Activated CD8-positive, alpha-beta memory T cell treated with anti-CD3 and anti-CD28 coated beads for 1 hour (primary cell): ENCODE measurements around the gene NRIP3.
"Not testable (repeated sequence)": the region's sequence is repeated elsewhere in the genome, so short reads cannot be mapped to it uniquely, and the experiment has no call there.

Experiments
- DNase-seq, 2 donors: peaks; one replicate each; pipeline ENCODE4 v3.0.0-alpha.2; 2020; ENCODE audit warnings: low read depth in 1 of 2; ENCODE audit errors: extremely low read depth in 1 of 2

Gene NRIP3

GRCh38 chr11:9016916-9017642, 13.3 kb upstream of the NRIP3 start:
- DNase-seq = no peak

- DNase-seq = peak in 1 of 2 donors; percentile 26
Measured at GRCh38 chr11:9015677-9016076, 11.9 kb upstream of the NRIP3 start.

DNA sequence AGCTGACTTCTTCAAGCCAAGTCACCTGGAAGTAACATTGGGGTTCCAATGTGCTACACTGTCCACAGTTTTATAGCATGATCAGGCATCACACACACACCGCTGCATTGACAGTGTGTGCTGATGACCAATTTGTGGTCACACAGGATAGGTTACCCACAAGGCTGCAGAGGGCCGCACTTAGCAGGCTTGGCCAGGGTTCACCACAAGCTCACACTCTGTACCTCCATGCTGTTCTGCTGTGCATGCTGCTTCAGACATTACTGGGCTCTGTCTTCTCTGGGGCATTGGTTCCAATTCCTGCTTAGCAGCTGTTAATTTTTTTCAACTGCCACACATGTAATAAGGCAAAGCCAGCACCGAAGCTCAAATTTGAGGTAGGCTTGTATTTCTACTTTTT, 11.0 kb upstream of the NRIP3 start:
- no peak for DNase-seq

DNA sequence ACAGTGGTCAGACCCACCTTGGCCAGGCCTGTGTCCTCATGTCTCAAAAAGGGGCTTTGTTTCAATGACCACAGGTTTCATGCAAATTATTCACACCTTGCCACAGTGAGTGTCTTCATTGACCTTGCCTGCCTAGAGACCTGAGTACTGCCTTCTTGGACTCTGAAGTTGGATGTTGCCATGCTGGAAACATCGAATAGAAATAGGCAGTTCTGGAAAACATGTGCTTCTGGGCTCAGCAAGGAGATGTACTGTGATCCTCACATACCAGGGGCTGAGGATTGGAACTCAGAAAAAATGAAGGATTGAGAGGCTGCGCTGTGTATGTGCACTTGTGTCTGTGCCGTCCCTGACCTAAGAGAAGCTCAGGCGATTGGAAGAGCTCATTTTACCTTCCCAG, 9.6 kb upstream of the NRIP3 start:
- DNase-seq = no peak

DNA sequence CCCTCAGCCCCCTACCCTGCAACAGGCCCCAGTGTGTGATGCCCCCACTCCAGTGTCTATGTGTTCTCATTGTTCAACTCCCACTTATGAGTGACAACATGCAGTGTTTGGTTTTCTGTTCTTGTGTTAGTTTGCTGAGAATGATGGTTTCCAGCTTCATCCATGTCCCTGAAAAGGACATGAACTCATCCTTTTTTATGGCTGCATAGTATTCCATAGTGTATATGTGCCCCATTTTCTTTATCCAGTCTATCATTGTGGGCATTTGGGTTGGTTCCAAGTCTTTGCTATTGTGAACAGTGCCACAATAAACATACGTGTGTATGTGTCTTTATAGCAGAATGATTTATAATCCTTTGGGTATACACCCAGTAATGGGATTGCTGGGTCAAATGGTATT, 5.7 kb upstream of the NRIP3 start:
- not testable (repeated sequence) for DNase-seq

GRCh38 chr11:9008661-9009060, 4.9 kb upstream of the NRIP3 start:
- no peak for DNase-seq

DNA sequence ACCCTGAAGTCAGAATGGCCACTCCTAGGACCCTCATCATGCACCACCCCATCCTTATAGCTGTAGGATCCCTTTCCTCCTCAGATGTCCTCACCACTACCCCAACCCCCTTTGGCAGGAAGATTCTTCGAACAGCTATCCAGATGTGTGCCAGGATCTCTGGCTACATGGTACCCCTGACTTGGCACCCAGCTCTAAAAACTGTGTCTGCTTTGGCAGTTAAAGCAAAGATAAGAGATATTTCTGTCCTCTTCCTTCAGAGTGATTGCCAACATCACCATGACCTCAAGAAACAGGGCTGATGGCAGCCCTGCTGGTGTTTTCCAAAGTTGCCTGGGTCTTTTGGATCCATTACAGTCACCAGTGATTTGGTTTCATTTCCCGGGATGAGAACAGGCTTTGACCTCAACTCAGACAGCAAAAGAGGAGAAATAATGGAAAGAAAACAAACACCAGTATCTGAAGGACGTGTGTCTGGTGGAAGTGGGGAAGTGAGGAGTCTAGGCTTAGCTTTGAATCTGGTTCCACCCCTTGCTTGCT, 4.3 kb upstream of the NRIP3 start:
- DNase-seq = no peak

DNA sequence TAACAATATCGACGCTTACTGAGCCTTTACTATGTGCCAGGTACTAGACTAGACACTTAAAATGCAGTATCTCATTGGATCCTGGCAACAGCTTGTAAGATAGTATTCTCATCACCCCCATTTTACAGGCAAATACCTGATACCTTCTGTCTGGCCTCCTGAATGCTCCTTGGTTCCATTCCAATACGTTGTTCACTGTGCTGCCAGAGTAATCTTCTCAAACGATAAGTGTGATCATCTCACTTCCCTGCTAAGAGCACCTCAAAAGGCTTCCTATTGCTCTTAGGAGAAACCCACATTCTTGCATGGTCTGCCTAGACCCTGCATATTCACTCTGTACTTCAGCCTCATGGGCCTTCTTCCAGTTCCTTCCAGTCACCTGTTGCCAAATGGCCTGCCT, 1.3 kb upstream of the NRIP3 start:
- DNase-seq = no peak

DNA sequence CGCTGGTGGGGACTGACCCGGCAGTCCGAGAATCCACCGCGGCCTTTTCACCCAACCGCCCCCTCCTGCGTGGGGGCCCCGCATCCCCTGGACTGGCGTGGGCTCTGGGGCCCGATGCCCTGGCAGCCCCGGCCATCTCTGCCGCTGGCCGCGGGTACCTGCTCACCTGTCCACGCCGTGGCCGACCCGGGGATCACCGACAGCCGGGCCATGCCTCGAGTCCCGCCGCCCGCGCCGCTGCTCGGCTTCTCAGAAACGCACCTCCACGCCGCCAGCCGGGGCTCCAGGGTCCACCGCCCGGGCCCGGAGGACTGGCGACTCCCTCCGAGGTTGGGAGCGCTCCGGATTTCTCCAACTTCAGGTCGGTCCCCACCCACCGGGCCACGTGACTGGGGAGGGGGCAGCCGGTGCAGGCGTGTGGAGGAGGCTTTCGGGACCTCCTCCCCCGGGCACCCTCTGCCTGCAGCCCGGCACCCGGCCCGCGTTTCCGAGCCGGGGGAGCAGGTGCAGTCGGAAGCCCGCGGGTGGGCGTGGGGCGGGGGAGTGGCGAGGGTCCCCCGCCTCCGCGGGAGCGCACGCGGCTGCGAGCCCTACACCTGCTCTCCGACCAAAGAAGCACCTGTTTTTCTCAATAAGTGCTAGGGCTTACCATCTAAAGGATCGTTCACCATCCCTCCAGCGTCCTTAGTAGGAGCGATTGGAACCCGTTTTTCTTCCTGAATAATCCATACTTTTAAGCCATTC, 554 bp upstream of the NRIP3 start:
- DNase-seq = peak in 1 of 2 donors; percentile 5

DNA sequence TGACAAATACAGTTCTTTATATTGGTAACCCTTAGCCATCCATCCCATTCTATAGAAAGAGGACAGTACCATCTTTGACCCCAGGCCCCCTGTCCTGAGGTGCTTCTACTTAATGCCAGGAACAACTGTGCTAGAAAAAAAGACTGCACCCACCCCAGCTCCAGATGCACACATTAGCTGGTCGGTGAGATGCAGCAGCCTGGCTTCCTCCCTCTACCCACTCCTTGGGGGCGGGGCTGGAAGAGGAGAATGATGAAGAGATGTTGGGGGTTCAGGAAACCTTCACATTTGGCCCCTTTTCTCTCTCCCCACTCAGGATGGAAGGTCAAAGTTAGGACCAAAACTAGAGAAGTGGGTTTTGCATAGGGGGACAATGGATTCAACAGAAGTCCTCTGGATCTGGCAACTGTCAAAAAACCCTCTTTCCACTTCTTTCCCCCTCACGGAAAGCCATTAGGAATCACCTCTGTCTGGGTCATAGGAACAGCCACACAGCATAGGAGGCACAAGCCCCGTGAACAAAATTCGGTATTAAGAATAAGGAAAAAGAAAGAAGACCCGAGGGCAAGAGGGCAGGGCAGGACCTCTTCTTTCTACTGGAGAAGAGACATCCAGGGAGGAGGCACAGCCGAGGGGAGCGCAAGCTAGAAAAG, 755 bp downstream of the NRIP3 start:
- no peak for DNase-seq

GRCh38 chr11:9001736-9002135, 2.1 kb downstream of the NRIP3 start:
- DNase-seq = no peak

GRCh38 chr11:8998017-8998416, 5.8 kb downstream of the NRIP3 start:
- no peak for DNase-seq

GRCh38 chr11:8997451-8997850, 6.3 kb downstream of the NRIP3 start:
- no peak for DNase-seq

DNA sequence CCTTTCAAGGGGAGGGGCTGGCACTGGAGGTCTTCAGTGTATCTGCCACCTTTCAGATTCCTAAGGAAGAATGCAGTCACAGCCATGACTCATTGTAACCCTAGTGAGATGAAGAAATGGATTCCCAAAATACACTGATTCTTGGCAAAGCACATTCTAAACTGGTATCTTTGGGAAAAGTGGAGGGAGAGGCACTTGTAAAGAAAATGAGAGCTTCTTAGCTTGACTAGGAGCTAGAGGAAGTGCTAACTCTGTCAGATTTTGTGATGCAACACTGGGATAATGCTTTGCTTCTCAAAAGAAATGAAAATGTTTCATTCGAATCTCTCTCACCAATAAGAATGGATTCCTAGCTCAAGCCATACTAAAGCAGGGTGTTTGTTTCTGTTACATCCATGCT, 14.3 kb downstream of the NRIP3 start:
- DNase-seq = no peak

- DNase-seq = no peak
Measured at GRCh38 chr11:8988329-8989234, 15.2 kb downstream of the NRIP3 start.

DNA sequence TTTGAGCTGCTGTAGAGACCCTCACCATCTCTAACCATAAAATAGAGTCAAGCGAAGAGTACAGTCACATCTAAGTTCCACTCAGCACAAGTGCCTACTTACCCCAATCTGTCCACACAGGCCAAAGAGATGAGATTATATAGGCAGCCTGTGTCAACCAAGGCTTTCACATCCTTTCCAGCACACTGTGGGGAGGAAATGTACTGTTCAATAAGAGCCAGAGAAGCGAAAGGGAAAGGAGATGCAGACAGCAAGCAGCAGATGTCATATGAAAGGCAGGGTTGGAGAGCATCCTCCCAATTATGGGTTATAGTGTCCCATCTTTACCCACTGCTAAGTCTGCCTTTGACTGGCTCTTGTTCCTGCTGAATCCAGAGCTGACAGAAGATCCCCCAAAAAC, 16.4 kb downstream of the NRIP3 start:
- DNase-seq = no peak

DNA sequence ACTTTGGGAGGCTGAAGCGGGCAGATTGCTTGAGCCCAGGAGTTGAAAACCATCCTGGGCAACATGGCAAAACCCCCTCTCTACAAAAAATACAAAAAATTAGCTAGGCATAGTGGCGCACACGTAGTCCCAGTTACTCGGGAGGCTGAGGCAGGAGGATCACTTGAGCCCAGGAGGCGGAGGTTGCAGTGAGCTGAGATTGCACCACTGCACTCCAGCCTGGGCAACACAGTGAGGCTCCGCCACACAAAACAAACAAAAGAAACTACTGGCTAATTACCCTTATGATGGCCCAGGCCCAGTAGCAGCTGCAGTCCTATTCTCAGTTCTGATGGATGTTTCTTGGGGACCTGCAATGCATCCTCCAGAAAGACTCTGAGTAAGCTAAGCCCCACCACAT, 17.0 kb downstream of the NRIP3 start:
- DNase-seq = not testable (repeated sequence)

- DNase-seq = no peak
Measured at GRCh38 chr11:8985462-8985861, 18.3 kb downstream of the NRIP3 start.

- DNase-seq = no peak
Measured at GRCh38 chr11:8983552-8983951, 20.2 kb downstream of the NRIP3 start.

GRCh38 chr11:8980485-8980884, 23.3 kb downstream of the NRIP3 start:
- DNase-seq = no peak

DNA sequence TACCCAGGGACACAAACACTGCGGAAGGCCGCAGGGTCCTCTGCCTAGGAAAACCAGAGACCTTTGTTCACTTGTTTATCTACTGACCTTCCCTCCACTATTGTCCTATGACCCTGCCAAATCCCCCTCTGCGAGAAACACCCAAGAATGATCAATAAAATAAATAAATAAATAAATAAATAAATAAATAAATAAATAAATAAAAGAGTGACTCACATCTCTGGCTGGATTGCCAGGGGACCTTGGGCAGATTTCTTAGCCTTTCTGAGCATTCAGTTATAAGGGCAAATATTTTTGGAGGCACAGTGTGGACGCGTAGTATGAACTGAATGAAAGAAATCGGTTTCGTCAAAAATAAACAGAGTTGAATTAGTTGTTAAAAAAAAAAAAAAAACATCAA, 24.4 kb downstream of the NRIP3 start:
- DNase-seq = not testable (repeated sequence)
